ENCODE measurements around the gene NCAM1. TPM values are rescaled to one million over a fixed set of nuclear protein-coding genes. Genes with fewer than 3 reads are reported as not detected.
A peak's percentile ranks its signal among the peaks of the same experiment; 100 is the strongest.
"Not testable (repeated sequence)": the region's sequence is repeated elsewhere in the genome, so short reads cannot be mapped to it uniquely, and the experiment has no call there.

Gene NCAM1
- total RNA-seq, 1 experiment from 2014 or later, result 0.33 TPM

DNA sequence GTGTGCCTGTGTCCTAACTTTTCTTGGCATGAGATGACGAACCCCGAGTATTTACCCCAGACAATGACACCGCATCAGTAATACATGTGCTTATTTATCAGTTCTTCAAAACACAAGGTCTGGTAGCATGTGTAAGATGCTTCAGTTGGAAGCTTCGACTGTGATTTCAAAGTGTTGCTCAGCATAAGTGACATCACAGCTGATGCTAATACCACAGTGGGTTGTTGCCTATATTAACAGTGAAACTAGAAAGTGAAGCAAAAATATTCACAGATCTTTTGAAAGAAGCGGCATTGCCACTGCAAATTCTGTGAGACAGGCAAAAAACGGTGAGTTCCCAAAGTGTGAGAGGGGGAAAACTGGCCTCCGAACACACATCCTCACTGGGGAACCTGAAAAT is 334.8 kb downstream of the NCAM1 start:
- POLR2A ChIA-PET (ENCODE audit: unreplicated experiment), result no interaction called here
- CTCF ChIA-PET, result no interaction called here
- Histone ChIP-seq H3K9me2 (ENCODE audit: insufficient read depth) (no peaks in the 10 kb centered on the region), H3K4me2 (peak overlapping the region; percentile 13; the same call in 1 of the 2 replicates), H3K4me3 (no peak overlapping the region), H2AFZ (peak overlapping the region; percentile 42; the same call in 1 of the 2 replicates), H3K4me1 (replicated peaks; ENCODE audit: insufficient read depth) (peaks cover 36% of the 10 kb centered on the region), H3K36me3 (ENCODE audit: low read depth) (no peaks in the 10 kb centered on the region), H3K79me2 (ENCODE audit: low read depth) (no peaks in the 10 kb centered on the region), H3K9me3 (ENCODE audit: insufficient read depth, low read depth) (no peaks in the 10 kb centered on the region), H4K20me1 (ENCODE audit: insufficient read depth) (no peaks in the 10 kb centered on the region), H3K27ac (no peak overlapping the region), H3F3A (ENCODE audit: insufficient read depth, low read depth) (peaks cover 6% of the 10 kb centered on the region; the same call in 1 of the 2 replicates), H3K27me3 (ENCODE audit: insufficient read depth, low read depth) (no peaks in the 10 kb centered on the region)
- no TSS peak for BruUV-seq (replicated peaks)
- DNase-seq, result no peak
- intact Hi-C loops (cut with micrococcal nuclease; ENCODE audit: unreplicated experiment), result no loop called here
- TF ChIP-seq CTCF (conservative IDR thresholded peaks at IDR 0.05), result no peak
- TF ChIP-seq EZH2 (IDR thresholded peaks at IDR 0.05; ENCODE audit: low read depth), result no peak

DNA sequence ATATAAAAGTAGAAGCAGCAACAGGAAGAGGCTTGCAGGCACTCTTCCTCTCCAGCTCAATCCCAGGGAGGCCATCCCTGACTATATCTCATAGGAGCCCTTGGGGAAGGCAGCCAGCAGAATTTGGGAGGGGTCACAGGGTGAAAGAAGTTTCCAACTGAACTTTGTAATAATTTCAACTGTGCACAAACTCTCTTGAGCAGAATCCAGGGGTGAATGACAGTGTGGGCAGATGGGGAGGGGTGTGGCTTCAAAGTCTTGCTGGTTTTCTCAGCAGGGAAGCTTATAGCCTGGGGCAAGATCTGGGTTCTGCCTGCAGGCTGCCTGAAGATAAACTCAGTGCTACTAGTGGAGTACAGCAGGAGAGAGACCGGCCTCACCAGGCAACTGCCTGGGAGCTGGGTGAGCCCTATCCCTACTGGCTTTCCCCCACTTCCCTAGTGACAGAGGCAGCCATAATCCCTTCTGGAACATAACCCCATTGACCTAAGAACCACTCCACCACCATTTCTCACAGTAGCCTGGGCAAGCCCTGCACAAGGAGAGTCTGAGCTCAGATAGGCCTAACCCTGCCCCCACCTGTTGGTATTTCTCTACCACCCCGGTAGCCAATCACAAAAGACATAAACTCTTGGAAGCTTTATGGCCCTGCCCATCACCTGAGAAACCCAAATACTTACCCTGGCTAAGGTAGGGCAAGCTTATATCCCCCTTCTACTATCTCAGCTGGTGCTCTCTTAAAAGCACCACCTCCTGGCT is 335.4 kb downstream of the NCAM1 start:
- peak overlapping the region; percentile 42; the same call in 1 of the 2 replicates for H2AFZ ChIP-seq
- ChIA-PET POLR2A (ENCODE audit: unreplicated experiment) (no interaction called here), CTCF (interaction anchor here (0.7 kb wide), 1 partner anchor 18 kb away, joined by 3 read pairs; the partner anchor contains the start of gene TTC12)
- no peak overlapping the region for H3K4me3 ChIP-seq
- no peaks in the 10 kb centered on the region for H3K27me3 ChIP-seq (ENCODE audit: insufficient read depth, low read depth)
- no TSS peak for BruUV-seq (replicated peaks)
- H3F3A ChIP-seq (ENCODE audit: insufficient read depth, low read depth), result peaks cover 6% of the 10 kb centered on the region; the same call in 1 of the 2 replicates
- TF ChIP-seq CTCF (conservative IDR thresholded peaks at IDR 0.05), result no peak
- TF ChIP-seq EZH2 (IDR thresholded peaks at IDR 0.05; ENCODE audit: low read depth), result no peak
- no peak overlapping the region for H3K27ac ChIP-seq
- H3K4me2 ChIP-seq, result peak overlapping the region; percentile 13; the same call in 1 of the 2 replicates
- no peaks in the 10 kb centered on the region for H4K20me1 ChIP-seq (ENCODE audit: insufficient read depth)
- peaks cover 36% of the 10 kb centered on the region for H3K4me1 ChIP-seq (replicated peaks; ENCODE audit: insufficient read depth)
- H3K36me3 ChIP-seq (ENCODE audit: low read depth), result no peaks in the 10 kb centered on the region
- H3K79me2 ChIP-seq (ENCODE audit: low read depth), result no peaks in the 10 kb centered on the region
- DNase-seq, result peak; percentile 35 to 50
- H3K9me2 ChIP-seq (ENCODE audit: insufficient read depth), result no peaks in the 10 kb centered on the region
- intact Hi-C loops (cut with micrococcal nuclease; ENCODE audit: unreplicated experiment), result no loop called here
- H3K9me3 ChIP-seq (ENCODE audit: insufficient read depth, low read depth), result no peaks in the 10 kb centered on the region

GRCh38 chr11:113298496-113298895 is 337.3 kb downstream of the NCAM1 start:
- H3K4me3 ChIP-seq; H3K79me2 ChIP-seq (ENCODE audit: low read depth); H3K27ac ChIP-seq; H3K9me2 ChIP-seq (ENCODE audit: insufficient read depth); H2AFZ ChIP-seq; H3F3A ChIP-seq (ENCODE audit: insufficient read depth, low read depth); DNase-seq; POLR2A ChIA-PET (ENCODE audit: unreplicated experiment); H3K27me3 ChIP-seq (ENCODE audit: insufficient read depth, low read depth); H3K36me3 ChIP-seq (ENCODE audit: low read depth); H3K4me2 ChIP-seq; CTCF ChIA-PET; intact Hi-C loops (cut with micrococcal nuclease; ENCODE audit: unreplicated experiment); H4K20me1 ChIP-seq (ENCODE audit: insufficient read depth); H3K9me3 ChIP-seq (ENCODE audit: insufficient read depth, low read depth); BruUV-seq (replicated peaks): not testable (repeated sequence)
- peaks cover 32% of the 10 kb centered on the region for H3K4me1 ChIP-seq (replicated peaks; ENCODE audit: insufficient read depth)
